Hindlimb muscle (tissue), 1 donor: Measurements from ENCODE around the gene OR13C9. TPM values are rescaled to one million over a fixed set of nuclear protein-coding genes. Genes with fewer than 3 reads are reported as not detected.
"Not testable (repeated sequence)": the region's sequence is repeated elsewhere in the genome, so short reads cannot be mapped to it uniquely, and the experiment has no call there.

Experiments
- DNase-seq: peaks from one replicate; pipeline ENCODE4 v3.0.0-alpha.2; 2013
- polyA plus RNA-seq: library from polyadenylated mRNA; unstranded; fragments of 120-200 nt; gene quantifications from one replicate; pipeline ENCODE4 v1.2.1, GENCODE V29; 2013; ENCODE audit not compliant: insufficient read length

The OR13C9 gene, protein sequence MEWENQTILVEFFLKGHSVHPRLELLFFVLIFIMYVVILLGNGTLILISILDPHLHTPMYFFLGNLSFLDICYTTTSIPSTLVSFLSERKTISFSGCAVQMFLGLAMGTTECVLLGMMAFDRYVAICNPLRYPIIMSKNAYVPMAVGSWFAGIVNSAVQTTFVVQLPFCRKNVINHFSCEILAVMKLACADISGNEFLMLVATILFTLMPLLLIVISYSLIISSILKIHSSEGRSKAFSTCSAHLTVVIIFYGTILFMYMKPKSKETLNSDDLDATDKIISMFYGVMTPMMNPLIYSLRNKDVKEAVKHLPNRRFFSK
- not detected for polyA plus RNA-seq

DNA sequence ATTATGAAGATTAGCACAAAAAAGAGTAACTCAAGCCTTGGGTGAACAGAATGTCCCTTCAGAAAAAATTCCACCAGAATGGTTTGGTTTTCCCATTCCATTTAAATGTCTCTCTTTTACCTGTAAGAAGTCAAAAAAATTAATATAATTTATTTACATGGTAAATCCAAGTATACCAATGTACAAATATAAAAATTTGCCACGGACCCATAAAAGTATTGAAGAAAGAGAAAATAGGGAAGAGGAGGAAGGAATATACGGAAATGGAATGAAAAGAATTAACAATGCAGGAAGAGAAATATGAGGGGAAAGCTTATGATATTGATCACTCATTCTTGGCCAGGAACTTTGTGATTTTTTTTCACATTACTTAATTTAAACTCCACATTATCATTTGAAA, at the start of gene OR13C9:
Gene OR13C9 (minus strand): TSS at position 101 of the 400 bp plus-strand sequence. CDS start 0 bp downstream, at position 101.
- DNase-seq: no peak

DNA sequence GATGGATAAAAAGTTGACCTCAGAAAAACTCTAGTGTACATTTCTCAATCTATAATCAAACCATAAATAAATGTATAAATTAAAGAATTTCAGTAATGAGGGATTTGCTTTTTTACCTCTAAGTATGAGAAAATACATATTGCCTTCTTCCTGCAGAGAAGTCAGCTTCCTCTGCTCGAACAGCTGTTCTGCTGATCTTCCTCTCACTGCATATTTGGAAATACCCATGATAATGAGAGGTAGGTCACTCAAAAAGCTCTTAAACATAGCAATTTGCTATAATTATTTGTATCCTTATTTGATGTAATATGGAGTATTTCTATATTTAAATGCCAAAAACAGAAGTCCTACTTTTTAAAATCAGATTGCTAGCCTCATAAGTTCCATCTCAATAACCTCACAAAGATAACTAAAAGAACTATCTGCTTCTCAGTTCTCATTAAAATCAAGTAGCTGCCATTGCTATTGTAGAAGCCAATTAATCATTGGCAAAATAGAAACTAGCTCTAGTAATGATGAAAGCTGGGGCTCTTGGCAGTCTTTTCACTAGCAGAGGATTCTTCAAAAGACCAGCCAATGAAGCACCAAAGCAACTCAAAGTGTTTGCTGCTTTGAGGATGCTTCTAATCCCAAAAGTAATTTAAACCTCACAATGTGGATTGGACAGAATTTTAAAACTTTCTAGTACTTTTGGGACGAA, 40.6 kb upstream of the OR13C9 start:
- no peak for DNase-seq

DNA sequence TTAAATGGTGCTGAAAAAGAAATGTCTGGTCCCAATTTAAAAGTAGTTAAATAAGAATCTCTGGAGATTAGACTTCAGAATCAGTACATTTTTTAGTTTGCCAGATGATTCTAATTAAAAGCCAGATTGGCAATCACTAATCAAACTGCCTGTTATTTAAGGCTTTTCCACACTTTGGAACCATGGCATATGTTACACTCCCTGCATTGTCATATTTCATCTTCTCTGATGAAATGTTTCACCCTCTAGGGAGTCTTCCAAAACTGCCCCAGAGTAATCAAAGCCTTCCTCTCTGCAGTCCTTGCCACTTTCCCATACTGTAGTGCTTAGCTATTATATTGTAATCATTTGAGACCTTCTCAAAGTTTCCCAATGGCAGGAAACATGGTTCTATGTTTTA, 17.5 kb upstream of the OR13C9 start:
- DNase-seq: no peak

DNA sequence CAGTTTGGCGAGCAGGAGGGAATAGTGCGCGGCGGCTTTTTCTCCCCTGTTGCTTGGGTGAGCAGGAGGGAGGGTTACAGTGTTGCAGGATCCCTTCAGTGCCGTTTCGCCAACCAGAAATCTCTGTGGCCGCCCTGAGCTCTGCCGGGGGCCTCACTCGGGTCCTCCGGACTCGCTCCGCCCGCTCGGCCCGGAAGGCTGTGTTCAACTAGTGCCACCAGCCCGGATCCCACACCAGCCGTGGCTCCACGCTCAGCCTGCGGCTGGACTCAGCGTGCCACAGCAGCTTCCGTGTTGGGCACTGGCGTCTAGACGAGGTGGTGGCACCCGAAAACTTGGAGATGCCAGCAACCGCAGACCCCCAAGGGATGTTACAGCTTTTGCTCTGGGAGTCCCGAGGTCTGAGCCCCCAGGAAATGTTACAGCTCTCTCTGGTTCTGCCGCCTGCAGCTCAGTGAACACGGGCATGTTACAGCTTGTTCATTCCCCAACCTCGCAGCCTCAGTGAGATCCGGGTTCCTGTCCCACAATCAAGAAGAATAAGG, 16.0 kb upstream of the OR13C9 start:
- no peak for DNase-seq

DNA sequence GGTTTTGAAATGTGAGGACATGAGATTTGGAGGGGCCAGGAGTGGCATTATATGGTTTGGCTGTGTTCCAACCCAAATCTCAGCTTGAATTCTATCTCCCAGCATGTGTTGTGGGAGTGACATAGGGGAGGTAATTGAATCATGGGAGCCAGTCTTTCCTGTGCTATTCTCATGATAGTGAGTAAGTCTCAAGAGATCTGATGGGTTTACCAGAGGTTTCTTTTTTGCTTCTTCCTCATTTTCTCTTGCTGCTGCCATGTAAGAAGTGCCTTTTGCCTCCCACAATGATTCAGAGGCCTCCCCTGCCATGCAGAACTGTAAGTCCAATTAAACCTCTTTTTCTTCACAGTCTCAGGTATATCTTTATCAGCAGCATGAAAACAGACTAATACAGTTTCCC, 8.0 kb upstream of the OR13C9 start:
- not testable (repeated sequence) for DNase-seq

DNA sequence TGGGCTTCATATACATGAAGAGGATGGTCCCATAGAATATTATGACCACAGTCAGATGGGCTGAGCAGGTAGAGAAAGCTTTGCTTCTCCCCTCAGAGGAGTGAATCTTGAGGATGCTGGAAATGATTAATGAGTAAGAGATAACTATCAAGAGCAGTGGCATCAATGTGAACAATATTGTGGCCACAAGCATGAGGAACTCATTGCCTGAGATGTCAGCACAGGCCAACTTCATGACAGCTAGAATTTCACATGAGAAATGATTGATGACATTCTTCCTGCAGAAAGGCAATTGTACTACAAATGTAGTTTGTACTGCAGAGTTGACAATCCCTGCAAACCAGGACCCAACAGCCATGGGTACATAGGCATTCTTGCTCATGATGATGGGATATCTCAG, 586 bp downstream of the OR13C9 start:
- no peak for DNase-seq

DNA sequence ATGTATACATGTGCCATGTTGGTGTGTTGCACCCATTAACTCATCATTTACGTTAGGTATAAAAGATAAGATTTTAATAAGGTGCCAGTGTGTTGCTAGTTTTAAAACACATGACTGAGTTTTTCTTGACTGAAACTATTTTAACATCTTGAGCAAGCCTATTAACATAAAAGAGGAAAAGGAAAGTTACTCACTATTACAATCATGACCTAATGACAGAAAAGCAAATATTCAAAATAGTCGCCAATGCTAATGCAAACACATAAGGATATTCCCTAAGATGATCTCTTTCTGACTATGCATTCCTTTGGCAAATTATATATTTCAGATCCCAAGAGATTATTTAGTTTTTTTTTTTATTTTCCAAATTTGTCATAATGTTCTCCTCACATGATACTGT, 6.8 kb downstream of the OR13C9 start:
- DNase-seq: no peak

DNA sequence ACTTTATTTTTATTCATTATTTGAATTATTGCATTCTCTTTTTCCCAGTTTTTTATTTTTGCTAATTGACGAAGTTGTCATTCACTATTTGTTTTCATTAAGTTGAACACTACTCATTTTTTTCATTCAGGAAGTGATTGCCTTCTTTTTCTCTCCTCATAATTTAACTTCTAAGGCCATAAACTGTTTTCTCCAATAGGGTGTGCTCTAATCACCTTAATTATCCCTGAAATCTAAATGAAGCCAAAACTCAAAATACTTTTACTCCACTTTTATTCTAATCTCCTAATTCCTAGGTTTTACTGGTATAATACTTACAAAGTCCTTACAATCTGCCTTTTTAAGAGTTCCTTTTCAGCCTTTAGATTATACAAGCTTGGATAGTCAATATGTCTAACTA, 9.7 kb downstream of the OR13C9 start:
- DNase-seq: no peak

DNA sequence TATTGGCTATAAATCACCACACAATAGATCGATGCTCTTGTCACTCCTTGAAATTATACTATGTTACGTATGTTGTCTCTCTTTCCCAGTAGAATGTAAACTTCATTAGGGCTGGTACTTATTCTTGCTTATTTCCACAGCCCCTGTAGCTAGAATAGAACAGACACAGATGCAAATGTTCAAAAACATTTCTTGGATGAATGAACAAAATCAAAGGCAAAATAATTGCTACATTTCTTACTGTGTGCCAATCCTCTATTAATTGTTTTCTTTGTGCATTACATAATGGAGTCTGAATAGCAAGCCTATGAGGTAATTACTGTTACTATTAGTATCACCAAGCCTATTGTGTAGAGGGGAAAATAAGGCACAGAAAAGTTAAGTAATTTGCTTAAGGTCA, 11.9 kb downstream of the OR13C9 start:
- DNase-seq: no peak

DNA sequence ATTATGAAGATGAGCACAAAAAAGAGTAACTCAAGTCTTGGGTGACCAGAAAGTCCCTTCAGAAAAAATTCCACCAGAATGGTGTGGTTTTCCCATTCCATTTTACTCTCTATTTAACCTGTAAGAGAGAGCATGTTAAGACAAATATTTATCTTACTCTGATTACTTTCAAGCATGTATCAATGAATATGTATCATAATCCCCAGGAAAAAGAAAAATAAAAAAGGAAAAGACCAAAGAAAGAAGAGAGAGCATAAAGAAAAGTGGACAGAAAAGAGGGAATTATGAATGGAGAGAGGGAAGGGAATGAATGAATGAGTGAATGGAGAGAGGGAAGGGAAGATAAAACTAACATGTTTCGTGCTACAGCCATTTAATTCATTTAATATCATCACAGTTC, 12.5 kb downstream of the OR13C9 start, which contains the start of gene OR13C2:
Gene OR13C2 (minus strand): TSS at position 101 of the 400 bp plus-strand sequence. CDS start 0 bp downstream, at position 101.
- not testable (repeated sequence) for DNase-seq

DNA sequence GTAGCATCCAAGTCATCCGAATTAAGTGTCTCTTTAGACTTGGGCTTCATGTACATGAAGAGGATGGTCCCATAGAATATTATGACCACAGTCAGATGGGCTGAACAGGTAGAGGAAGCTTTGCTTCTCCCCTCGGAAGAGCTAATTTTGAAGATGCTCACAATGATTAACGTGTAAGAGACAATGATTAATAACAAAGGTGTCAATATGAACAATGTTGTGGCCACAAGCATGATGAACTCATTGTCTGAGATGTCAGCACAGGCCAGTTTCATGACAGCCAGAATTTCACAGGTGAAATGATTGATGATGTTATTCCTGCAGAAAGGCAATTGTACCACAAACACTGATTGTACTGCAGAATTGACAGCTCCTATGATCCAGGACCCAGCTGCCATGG, 13.2 kb downstream of the OR13C9 start:
- DNase-seq: no peak

DNA sequence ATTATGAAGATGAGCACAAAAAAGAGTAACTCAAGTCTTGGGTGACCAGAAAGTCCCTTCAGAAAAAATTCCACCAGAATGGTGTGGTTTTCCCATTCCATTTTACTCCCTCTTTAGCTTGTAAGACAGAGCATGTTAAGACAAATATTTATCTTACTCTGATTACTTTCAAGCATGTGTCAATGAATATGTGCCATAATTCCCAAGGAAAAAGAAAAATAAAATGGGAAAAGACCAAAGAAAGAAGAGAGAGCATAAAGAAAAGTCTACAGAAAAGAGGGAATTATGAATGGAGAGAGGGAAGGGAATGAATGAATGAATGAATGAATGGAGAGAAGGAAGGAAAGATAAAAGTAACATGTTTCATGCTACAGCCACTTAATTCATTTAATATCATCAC, 18.7 kb downstream of the OR13C9 start, which contains the start of gene OR13C5:
Gene OR13C5 (minus strand): TSS at position 101 of the 400 bp plus-strand sequence. CDS start 0 bp downstream, at position 101.
- not testable (repeated sequence) for DNase-seq

DNA sequence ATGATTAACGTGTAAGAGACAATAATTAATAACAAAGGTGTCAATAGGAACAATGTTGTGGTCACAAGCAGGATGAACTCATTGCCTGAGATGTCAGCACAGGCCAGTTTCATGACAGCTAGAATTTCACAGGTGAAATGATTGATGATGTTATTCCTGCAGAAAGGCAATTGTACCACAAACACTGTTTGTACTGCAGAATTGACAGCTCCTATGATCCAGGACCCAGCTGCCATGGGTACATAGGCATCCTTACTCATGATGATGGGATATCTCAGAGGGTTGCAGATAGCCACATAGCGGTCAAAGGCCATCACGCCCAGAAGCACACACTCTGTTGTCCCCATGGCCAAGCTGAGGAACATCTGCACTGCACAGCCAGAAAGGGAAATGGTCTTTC, 19.3 kb downstream of the OR13C9 start:
- DNase-seq: not testable (repeated sequence)

DNA sequence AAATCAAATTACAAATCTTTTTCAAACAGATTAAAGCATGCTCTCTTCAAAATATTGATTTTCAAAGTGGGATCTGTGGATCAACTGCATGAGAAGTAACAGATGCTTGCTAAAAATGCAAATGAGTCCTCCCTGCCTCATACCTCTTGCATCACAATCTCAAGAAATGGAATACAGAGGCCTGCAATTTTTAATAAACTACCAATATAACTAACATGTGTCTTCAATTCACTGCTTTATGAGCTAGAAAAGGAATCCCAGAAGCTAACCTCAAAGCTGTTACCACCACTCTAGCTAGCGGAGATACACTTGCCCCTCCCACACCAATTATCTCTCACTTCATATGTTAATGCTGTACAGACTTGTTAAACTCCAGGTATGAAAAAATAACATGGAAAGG, 28.4 kb downstream of the OR13C9 start:
- DNase-seq: no peak

DNA sequence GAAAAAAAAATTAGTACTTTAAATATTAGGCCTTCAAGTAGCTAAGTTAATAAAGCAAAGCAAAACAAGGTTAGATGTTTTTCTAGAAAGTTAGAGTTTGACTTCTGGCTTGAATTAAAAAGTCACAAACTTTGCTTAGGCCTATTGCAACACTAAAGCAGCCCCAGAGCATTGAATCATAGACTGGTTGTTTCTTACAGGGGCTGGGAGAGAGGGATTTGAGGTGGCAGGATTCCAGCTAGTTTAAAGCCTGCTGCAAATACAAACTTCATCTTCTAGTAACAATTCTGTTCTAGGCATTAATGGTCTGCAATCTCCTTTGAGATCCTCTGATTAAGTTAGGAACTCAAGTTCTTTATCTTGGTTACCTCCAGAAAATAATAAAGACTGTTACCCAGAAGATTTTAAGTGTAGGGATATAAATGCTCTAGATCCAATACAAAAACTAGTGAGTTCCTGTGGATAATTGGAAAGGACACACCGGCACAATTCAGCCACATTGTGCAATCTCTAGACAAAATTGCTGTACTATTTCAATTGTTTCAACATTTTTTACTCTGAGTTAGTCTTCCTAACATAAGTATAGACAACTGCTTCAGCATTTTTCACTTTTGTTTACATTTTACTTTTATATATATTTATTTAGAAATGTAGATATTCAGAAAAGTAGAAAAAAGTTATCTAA, 31.4 kb downstream of the OR13C9 start:
- DNase-seq: peak; percentile 62

DNA sequence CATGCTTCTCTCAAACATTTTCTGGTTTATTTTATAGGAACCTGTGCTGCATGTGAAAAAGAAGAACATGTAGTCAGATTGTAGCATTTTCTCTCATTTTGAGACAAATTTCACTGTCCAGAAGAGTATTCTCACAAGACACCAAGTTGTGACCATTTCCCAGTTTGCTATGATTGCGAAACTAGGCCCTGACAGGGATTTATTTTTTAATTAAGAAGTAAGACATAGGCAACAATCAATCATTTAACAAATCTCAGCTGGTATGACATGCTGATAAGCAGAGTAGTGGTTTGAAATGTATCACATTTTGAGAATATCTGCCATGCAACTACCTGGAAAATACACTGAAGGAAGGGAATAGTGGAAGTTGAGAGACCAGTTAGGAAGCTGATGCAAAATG, 37.4 kb downstream of the OR13C9 start:
- no peak for DNase-seq

DNA sequence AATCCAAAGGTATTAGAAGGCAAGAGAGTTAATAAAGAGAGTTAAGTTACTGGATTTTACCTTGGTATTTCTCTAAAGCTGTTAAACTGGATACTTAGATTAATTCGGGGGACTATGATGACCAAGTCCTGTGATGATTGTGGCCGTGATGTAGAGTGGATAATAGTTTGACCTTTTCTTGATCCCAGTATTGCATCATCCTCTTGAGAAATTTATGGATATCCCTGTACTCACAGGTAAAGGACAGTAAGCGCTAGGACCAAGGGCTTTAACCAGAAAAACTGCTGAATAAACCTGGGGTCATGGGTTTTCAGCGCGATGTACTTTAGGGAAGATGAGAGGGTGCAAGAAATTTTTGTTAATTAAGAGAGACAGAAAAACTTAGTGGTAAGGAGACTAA, 40.7 kb downstream of the OR13C9 start:
- DNase-seq: no peak

DNA sequence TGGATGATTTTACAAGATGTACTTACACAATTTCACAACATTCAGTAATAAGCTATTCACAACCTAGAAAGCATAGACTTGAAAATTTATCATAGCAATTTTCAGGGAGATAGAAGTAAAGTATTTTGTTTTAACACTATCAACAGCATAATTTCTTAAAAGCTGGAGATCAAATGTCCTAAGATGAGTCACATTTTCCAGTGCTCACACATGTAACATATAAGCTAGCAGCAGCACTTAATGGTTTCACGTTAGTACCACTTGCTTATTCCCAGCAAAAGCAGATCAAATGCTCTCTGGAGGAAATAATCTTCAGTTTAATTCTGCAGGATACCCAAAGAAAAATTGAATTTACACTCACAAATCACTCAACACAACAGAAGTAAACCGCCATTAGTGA, 42.5 kb downstream of the OR13C9 start:
- DNase-seq: no peak

DNA sequence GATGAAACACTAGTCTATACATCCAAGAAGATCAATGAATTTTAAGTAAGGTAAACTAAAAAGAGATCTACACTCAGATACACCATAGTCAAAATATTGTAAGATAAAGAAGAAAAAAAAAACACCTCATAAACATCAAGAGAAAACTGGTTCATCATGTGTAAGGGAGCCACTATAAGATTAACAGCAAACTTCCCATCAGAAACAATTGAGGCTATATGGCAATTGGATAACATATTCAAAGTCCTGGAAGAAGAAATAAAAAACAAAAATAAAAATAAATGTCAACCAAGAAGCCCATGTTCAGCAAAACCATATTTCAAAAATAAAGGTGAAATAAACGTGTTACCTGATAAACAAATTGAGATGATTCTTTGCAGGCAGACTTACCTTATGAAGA, 45.4 kb downstream of the OR13C9 start:
- no peak for DNase-seq

DNA sequence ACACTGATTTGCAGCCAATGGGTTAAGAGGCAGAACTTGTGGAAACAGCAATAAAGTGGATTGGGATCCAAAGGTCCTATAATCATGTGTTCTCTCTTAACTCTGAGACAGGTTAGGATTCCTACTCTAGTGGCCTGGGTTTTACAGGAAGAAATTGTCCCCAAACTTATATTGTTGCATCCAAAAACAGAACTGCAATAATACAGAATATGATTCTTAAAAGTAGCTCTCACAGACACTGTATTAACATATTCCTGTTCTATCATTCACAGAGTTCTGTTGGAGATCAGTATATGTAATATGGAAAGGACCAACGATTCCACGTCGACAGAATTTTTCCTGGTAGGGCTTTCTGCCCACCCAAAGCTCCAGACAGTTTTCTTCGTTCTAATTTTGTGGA, 49.1 kb downstream of the OR13C9 start, which contains the start of gene OR13C8:
Gene OR13C8 (plus strand): TSS at position 301 of the 400 bp plus-strand sequence. CDS start 0 bp downstream, at position 301.
- DNase-seq: no peak
